GM23338 (cell line): ENCODE data around the gene PHC3.
"Not testable (repeated sequence)": the region's sequence is repeated elsewhere in the genome, so short reads cannot be mapped to it uniquely, and the experiment has no call there.

Experiments
- CREB1 ChIP-seq: fragments of 250-450 bp; sonication (Bioruptor Pico); IDR thresholded peaks from 2 replicates; pipeline ENCODE4 v1.5.0; 2020; ENCODE audit warnings: low read depth, mild to moderate bottlenecking, moderate library complexity
- CTCF ChIP-seq, 2 experiments: fragments of 200-600 bp in 1 of 2; sonication (generic) in 1 of 2; conservative IDR thresholded peaks; 2 replicates each; pipeline versions ENCODE4 v1.5.1 to v1.6.1; 2016 to 2017; ENCODE audit warnings: antibody characterized with exemption in 2 of 2, low read depth in 2 of 2, mild to moderate bottlenecking in 2 of 2, moderate library complexity in 1 of 2
- ETS1 ChIP-seq: IDR thresholded peaks from 2 replicates; pipeline ENCODE4 v1.6.1; 2016; ENCODE audit warnings: antibody characterized with exemption
- EZH2 ChIP-seq: fragments of 200-600 bp; sonication (generic); IDR thresholded peaks from one replicate; pipeline ENCODE4 v1.8.0; 2017; ENCODE audit warnings: antibody characterized with exemption, mild to moderate bottlenecking, low read depth; ENCODE audit not compliant: unreplicated experiment
- EZH2phosphoT487 ChIP-seq: fragments of 200-600 bp; sonication (generic); IDR thresholded peaks from one replicate; pipeline ENCODE4 v1.8.1; 2018; ENCODE audit warnings: antibody characterized with exemption; ENCODE audit not compliant: unreplicated experiment
- POLR2AphosphoS5 ChIP-seq: IDR thresholded peaks from 2 replicates; pipeline ENCODE4 v1.6.1; 2016; ENCODE audit warnings: antibody characterized with exemption, low read depth
- REST ChIP-seq: IDR thresholded peaks from one replicate; pipeline ENCODE4 v1.6.1; 2018; ENCODE audit warnings: antibody characterized with exemption; ENCODE audit not compliant: unreplicated experiment

DNA sequence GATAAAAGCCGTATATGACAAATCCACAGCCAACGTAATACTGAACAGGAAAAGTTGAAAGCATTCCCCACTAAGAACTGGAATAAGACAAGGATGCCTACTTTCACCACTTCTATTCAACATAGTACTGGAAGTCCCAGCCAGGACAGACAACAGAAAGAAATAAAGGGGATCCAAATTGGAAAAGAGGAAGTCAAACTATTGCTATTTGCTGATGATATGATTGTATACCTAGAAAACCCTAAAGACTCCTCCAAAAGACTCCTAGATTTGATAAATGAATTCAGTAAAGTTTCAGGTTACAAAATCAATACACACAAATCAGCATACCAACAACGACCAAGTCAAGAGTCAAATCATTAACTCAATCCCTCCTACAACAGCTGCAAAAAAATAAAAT lies 14.2 kb upstream of the PHC3 start:
- not testable (repeated sequence) for TF ChIP-seq CTCF (conservative IDR thresholded peaks at IDR 0.05; ENCODE audit: low read depth in 2 of 2); REST; EZH2; POLR2AphosphoS5; CREB1 (CRISPR knock-in tag); ETS1; EZH2phosphoT487
